HCEC 1CT (cell line): Measurements from ENCODE around the gene RAD50.
"Not testable (repeated sequence)": the region's sequence is repeated elsewhere in the genome, so short reads cannot be mapped to it uniquely, and the experiment has no call there.

Source experiments
- DNase-seq: peaks from one replicate; pipeline ENCODE4 v3.0.0-alpha.2; 2017

RAD50 gene

GRCh38 chr5:132557478-132558172, 848 bp downstream of the RAD50 start:
- DNase-seq, result peak; percentile 23

- no peak for DNase-seq
Measured at GRCh38 chr5:132559383-132560060, 2.7 kb downstream of the RAD50 start.

- no peak for DNase-seq
Measured at GRCh38 chr5:132561601-132562000, 4.8 kb downstream of the RAD50 start.

- not testable (repeated sequence) for DNase-seq
Measured at GRCh38 chr5:132564555-132564954, 7.8 kb downstream of the RAD50 start.

GRCh38 chr5:132566657-132567056, 9.9 kb downstream of the RAD50 start:
- DNase-seq, result no peak

DNA sequence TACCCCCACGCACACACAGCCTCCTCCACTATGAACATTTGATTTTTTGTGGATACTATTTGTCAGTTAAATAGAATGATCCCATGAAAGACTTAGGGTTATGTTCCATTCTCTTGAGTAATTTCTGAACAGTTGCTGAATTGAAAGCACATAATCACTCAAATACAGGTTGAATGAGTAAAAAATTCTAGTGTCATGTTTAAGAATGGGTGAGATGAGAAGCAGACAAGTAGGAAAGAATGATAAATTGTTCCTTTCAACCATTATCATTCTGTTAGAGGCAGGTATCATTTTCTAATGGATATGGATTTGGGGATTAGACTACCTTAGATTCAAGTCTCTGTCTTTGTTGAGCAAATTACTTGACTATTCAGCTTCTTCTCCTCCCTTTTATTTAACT, 19.3 kb downstream of the RAD50 start:
- DNase-seq, result no peak

DNA sequence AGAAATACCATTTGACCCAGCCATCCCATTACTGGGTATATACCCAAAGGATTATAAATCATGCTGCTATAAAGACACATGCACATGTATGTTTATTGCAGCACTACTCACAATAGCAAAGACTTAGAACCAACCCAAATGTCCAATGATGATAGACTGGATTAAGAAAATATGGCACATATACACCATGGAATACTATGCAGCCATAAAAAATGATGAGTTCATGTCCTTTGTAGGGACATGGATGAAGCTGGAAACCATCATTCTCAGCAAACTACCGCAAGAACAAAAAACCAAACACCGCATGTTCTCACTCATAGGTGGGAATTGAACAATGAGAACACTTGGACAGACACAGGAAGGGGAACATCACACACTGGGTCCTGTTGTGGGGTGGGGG, 27.8 kb downstream of the RAD50 start:
- DNase-seq, result not testable (repeated sequence)

DNA sequence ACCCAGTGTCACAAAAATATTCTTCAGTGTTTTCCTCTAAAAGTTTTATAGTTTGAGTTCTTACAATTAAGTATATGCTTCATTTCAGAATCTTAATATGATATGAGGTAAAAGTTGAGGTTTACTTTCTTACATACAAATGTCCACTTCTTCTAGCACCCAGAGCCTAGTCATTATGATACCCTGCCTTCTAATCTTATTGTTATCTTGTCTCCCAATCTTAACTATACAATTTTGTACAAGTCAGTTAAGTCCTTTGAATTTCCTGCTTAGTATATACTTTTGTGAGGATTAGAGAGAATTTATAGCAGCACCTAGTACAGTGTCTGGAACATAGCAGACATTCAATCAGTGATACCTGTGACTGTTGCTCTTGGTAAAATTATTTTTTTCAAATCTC, 29.3 kb downstream of the RAD50 start:
- no peak for DNase-seq

- DNase-seq, result no peak
Measured at GRCh38 chr5:132589467-132589866, 32.7 kb downstream of the RAD50 start.

GRCh38 chr5:132591145-132591544, 34.4 kb downstream of the RAD50 start:
- DNase-seq, result no peak

GRCh38 chr5:132592521-132592920, 35.7 kb downstream of the RAD50 start:
- DNase-seq, result no peak

- no peak for DNase-seq
Measured at GRCh38 chr5:132594170-132594569, 37.4 kb downstream of the RAD50 start.

- no peak for DNase-seq
Measured at GRCh38 chr5:132595624-132596023, 38.8 kb downstream of the RAD50 start.

DNA sequence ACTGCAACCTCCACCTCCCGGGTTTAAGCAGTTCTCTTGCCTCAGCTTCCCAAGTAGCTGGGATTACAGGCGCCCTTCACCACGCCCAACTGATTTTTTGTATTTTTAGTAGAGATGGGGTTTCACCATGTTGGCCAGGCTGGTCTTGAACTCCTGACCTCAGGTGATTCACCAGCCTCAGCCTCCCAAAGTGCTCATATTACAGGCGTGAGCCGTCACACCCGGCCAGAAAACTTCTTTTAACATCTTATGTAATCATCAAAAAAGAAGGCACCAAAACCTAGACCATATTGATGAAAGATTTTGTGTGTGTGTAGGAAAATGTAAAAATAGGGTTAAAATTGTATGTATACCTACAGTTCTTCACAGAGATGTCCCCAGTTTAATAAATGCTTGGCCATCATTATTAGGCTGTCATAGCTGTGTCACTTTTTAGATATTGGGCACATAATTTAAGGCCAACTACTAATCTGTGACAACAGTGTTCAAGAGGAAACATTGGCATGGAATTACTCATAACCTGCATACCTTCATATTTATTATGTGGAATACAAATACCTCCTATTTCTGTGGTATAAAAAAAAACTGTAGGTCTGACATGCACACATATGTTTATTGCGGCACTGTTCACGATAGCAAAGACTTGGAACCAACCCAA, 44.4 kb downstream of the RAD50 start:
- peak; percentile 29 for DNase-seq

GRCh38 chr5:132607095-132607494, 50.3 kb downstream of the RAD50 start:
- no peak for DNase-seq

GRCh38 chr5:132608107-132608506, 51.3 kb downstream of the RAD50 start:
- no peak for DNase-seq

- no peak for DNase-seq
Measured at GRCh38 chr5:132611965-132612364, 55.2 kb downstream of the RAD50 start.

DNA sequence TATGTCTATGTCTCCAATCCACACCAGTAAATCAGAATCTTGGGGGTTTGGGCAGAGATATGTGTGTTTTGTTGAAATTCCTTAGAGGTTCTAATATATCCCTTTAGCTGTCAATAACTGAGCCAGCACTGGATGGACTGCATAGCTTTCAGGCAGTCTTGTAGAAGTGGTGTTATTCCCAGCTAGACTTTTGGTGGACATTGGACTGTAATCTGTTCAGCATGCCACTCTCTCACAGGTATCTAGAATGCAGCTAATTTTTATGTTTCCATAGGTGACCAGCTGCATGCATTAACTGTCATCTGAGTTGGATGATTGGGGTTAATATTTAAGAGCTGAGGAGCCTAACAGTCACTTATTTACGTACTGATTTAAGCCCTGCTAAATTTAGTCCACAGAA, 56.1 kb downstream of the RAD50 start:
- DNase-seq, result no peak

- DNase-seq, result no peak
Measured at GRCh38 chr5:132621699-132622098, 64.9 kb downstream of the RAD50 start.

DNA sequence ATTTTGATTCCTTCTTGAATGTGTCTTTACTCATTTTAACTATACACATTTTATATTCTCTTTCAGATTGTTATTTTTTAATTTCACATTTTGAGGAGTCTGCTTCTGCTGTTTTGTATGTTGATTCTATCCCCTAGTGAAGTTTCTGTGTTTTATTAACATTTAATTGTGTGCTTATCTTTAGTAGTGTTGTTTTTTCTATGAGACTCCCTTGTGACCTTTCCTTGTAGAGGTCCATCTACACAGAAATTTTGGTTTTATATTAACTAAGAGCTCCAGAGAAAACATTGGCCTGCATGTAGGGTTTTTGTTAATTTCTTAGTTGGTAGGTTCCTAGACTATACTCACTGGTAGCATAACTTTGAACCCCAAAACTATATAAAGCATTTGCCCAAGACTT, 65.8 kb downstream of the RAD50 start:
- DNase-seq, result no peak

DNA sequence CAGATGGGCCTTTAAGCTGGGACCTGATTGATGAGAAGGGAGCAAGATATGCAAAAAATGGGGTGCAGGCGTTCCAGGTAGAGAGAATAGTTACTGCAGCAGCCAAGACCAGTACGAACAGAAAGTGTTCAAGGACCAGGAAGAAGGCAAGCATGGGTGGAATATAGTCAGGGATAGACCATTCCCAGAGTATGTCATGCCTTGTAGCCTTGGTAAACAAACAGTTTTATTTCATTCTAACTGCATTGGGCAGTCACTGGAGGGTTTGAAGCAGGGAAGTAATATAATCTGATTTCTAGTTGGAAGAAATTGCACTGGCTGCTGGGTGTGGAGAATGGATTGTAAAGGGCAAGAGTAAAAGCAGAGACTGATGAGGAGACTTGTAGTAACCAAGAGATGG, 70.7 kb downstream of the RAD50 start:
- DNase-seq, result no peak

GRCh38 chr5:132628814-132629213, 72.0 kb downstream of the RAD50 start:
- DNase-seq, result no peak

DNA sequence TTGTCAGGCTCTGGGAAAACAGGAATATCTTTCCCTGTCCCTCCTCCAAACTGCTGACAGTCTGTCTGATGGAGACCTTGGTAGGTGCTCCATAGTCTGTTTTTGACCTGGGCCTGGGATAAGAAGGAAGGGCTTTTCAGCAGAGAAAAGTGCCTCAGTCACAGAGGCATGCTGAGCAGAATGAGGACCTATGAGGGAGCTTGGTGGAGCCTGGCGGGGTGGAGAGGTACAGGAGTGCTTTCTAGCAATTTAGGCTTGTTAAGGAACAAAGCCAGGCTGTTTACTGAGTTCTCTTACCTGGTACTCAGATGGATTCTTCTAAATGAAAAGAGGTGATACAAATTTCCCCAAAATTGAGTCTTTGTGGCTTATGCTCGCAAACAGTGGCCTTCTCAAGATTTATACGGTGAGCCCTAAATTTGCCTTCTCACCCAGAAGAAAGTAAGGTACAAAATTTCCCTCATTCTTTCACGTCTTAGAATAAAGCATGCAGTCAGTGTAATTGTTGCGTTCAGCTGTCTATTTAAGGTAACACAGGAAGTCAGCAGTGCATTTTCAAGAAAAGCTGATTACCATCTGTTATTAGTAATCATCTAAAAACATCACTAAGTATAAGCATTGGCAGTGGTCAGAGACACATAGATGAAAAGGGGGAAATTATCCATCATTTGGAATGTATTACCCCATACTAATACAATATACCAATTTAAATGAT, 72.6 kb downstream of the RAD50 start:
- no peak for DNase-seq

- DNase-seq, result not testable (repeated sequence)
Measured at GRCh38 chr5:132633587-132633986, 76.8 kb downstream of the RAD50 start.
